WERI-Rb-1 (cell line): Measurements from ENCODE around the gene CACNA1D.

ENCODE experiments used
- DNase-seq: peaks from one replicate; pipeline ENCODE4 v3.0.0-alpha.2; 2020
- H3K27ac ChIP-seq: fragments of 250-450 bp; sonication (Bioruptor Pico); 2 replicates; pipeline ENCODE4 v1.5.1; 2020; ENCODE audit warnings: mild to moderate bottlenecking, moderate library complexity
- H3K27me3 ChIP-seq: fragments of 250-450 bp; sonication (Bioruptor Pico); 2 replicates; pipeline ENCODE4 v1.5.1; 2021; ENCODE audit warnings: mild to moderate bottlenecking, low read depth, moderate library complexity; ENCODE audit not compliant: insufficient read depth, severe bottlenecking
- H3K36me3 ChIP-seq: fragments of 250-450 bp; sonication (Bioruptor Pico); 2 replicates; pipeline ENCODE4 v1.5.1; 2020; ENCODE audit warnings: mild to moderate bottlenecking, moderate library complexity
- H3K4me3 ChIP-seq: 2 replicates; pipeline ENCODE4 v1.5.1; 2011; ENCODE audit warnings: low read depth, mild to moderate bottlenecking, control low read depth, low read length
- H3K9me3 ChIP-seq: fragments of 250-450 bp; sonication (Bioruptor Pico); 2 replicates; pipeline ENCODE4 v1.5.1; 2021; ENCODE audit warnings: mild to moderate bottlenecking, moderate library complexity; ENCODE audit not compliant: severe bottlenecking
- CTCF ChIP-seq: IDR thresholded peaks from 2 replicates; pipeline ENCODE4 v1.5.1; 2011; ENCODE audit warnings: low read depth, mild to moderate bottlenecking, control low read depth, inconsistent platforms, low read length

Gene CACNA1D

GRCh38 chr3:53788038-53788437 lies 293.6 kb downstream of the CACNA1D start:
- no peak for DNase-seq
- no peak for TF ChIP-seq CTCF
- no peak overlapping the region for H3K4me3 ChIP-seq
- H3K27me3 ChIP-seq: no peaks in the 10 kb centered on the region
- H3K9me3 ChIP-seq: no peaks in the 10 kb centered on the region
- no peaks in the 10 kb centered on the region for H3K36me3 ChIP-seq
- no peak overlapping the region for H3K27ac ChIP-seq

GRCh38 chr3:53789459-53789858 lies 295.0 kb downstream of the CACNA1D start:
- Histone ChIP-seq H3K36me3 (no peaks in the 10 kb centered on the region), H3K27me3 (no peaks in the 10 kb centered on the region), H3K4me3 (no peak overlapping the region), H3K9me3 (no peaks in the 10 kb centered on the region), H3K27ac (no peak overlapping the region)
- no peak for TF ChIP-seq CTCF
- DNase-seq: no peak

GRCh38 chr3:53790470-53790869 lies 296.1 kb downstream of the CACNA1D start:
- no peak overlapping the region for H3K27ac ChIP-seq

GRCh38 chr3:53791317-53791716 lies 296.9 kb downstream of the CACNA1D start:
- TF ChIP-seq CTCF: no peak
- no peak overlapping the region for H3K4me3 ChIP-seq
- no peak overlapping the region for H3K27ac ChIP-seq
- no peaks in the 10 kb centered on the region for H3K27me3 ChIP-seq
- DNase-seq: no peak
- no peaks in the 10 kb centered on the region for H3K9me3 ChIP-seq
- H3K36me3 ChIP-seq: no peaks in the 10 kb centered on the region

More at GRCh38 chr3:53790470-53790869, 296.1 kb downstream of the CACNA1D start:
- H3K27me3 ChIP-seq: no peaks in the 10 kb centered on the region
- no peak for TF ChIP-seq CTCF
- H3K36me3 ChIP-seq: no peaks in the 10 kb centered on the region
- no peak overlapping the region for H3K4me3 ChIP-seq
- H3K9me3 ChIP-seq: no peaks in the 10 kb centered on the region
- DNase-seq: no peak

GRCh38 chr3:53792866-53793265 lies 298.5 kb downstream of the CACNA1D start:
- Histone ChIP-seq H3K36me3 (no peaks in the 10 kb centered on the region), H3K27ac (no peak overlapping the region), H3K4me3 (no peak overlapping the region), H3K9me3 (no peaks in the 10 kb centered on the region), H3K27me3 (no peaks in the 10 kb centered on the region)
- no peak for TF ChIP-seq CTCF
- no peak for DNase-seq

- Histone ChIP-seq H3K4me3 (no peak overlapping the region), H3K9me3 (no peaks in the 10 kb centered on the region), H3K36me3 (no peaks in the 10 kb centered on the region), H3K27ac (no peak overlapping the region), H3K27me3 (no peaks in the 10 kb centered on the region)
- no peak for DNase-seq
- no peak for TF ChIP-seq CTCF
Observed at GRCh38 chr3:53794597-53794996, 300.2 kb downstream of the CACNA1D start.
